Neural crest cell (in vitro differentiated cells): ENCODE measurements around the gene CRACDL. TPM values are rescaled to one million over a fixed set of nuclear protein-coding genes. Genes with fewer than 3 reads are reported as not detected.

Source experiments
- DNase-seq: peaks from one replicate; pipeline ENCODE4 v3.0.0; 2021; ENCODE audit warnings: low read depth, mixed read lengths, low spot score
- H3K27ac Mint-ChIP-seq: one replicate; pipeline ENCODE4 v1.8.0; 2021; ENCODE audit warnings: mild to moderate bottlenecking, mixed read lengths; ENCODE audit not compliant: unreplicated experiment
- H3K27me3 Mint-ChIP-seq: 2 replicates; pipeline ENCODE4 v1.8.0; 2021; ENCODE audit warnings: low read depth, mild to moderate bottlenecking, mixed read lengths
- H3K36me3 Mint-ChIP-seq: 2 replicates; pipeline ENCODE4 v1.8.0; 2021; ENCODE audit warnings: low read depth, mild to moderate bottlenecking, mixed read lengths
- H3K4me1 Mint-ChIP-seq: 2 replicates; pipeline ENCODE4 v1.8.0; 2021; ENCODE audit warnings: mixed read lengths
- H3K4me3 Mint-ChIP-seq: one replicate; pipeline ENCODE4 v1.8.0; 2021; ENCODE audit warnings: mild to moderate bottlenecking, mixed read lengths
- H3K9me3 Mint-ChIP-seq: 2 replicates; pipeline ENCODE4 v1.8.0; 2021; ENCODE audit warnings: mixed read lengths
- CTCF ChIP-seq: fragments of 200-600 bp; sonication (generic); conservative IDR thresholded peaks from 2 replicates; pipeline ENCODE4 v1.5.0; 2021; ENCODE audit warnings: antibody characterized with exemption, mild to moderate bottlenecking
- total RNA-seq: library from RNA; stranded (reverse); gene quantifications from 2 replicates; pipeline ENCODE4 v1.2.1, GENCODE V29; 2021

CRACDL gene
- total RNA-seq, 1 donor from 2014 or later, result 0.37 TPM

- Mint-ChIP-seq H3K4me3 (no peak overlapping the region), H3K27ac (no peak overlapping the region), H3K36me3 (no peaks in the 10 kb centered on the region), H3K4me1 (peaks cover 4% of the 10 kb centered on the region), H3K9me3 (no peaks in the 10 kb centered on the region), H3K27me3 (peaks cover 40% of the 10 kb centered on the region)
- no peak for TF ChIP-seq CTCF
- no peak for DNase-seq
Observed at GRCh38 chr2:98825858-98826257, 110.2 kb downstream of the CRACDL start.

DNA sequence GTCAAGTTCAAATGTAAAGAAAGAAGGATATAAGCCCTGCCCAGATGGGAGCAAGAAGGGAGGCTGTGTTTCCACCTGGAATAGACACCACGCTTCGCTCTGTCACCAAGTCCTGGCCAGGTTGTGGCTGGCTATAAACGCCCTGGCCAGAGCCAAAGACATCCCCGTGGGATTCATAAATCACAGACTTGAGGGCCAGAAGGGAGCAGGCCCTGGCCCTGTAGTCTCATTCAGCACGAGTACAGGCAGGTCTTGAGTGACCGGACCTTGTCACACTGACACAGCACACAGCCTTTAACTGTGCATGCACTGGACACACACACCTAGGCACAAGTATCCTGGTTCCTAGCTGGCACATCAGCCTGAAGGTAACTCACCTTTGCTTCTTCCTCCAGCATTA lies 110.6 kb downstream of the CRACDL start:
- Mint-ChIP-seq H3K36me3 (no peaks in the 10 kb centered on the region), H3K4me1 (peaks cover 4% of the 10 kb centered on the region), H3K4me3 (no peak overlapping the region), H3K27ac (no peak overlapping the region), H3K9me3 (no peaks in the 10 kb centered on the region), H3K27me3 (peaks cover 40% of the 10 kb centered on the region)
- no peak for DNase-seq
- TF ChIP-seq CTCF, result no peak

DNA sequence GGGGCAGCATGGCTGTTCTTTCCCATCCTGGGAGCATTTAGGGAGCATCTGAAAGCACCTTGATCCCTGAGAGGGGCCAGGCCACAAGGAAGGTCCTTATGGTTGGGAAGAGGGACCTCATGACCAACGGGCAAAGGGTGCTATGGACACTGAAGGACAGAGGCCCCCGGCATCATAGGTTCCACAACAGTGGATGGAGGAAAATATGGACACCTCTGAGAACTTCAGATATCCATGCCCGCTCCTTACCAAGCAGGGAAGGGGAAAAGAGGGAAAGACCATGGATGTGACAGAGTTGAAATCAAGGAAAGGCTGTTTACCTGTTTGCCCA lies 111.0 kb downstream of the CRACDL start:
- DNase-seq, result no peak
- Mint-ChIP-seq H3K27ac (no peak overlapping the region), H3K9me3 (no peaks in the 10 kb centered on the region), H3K36me3 (no peaks in the 10 kb centered on the region), H3K4me1 (peaks cover 4% of the 10 kb centered on the region), H3K4me3 (no peak overlapping the region), H3K27me3 (peaks cover 40% of the 10 kb centered on the region)
- TF ChIP-seq CTCF, result no peak

DNA sequence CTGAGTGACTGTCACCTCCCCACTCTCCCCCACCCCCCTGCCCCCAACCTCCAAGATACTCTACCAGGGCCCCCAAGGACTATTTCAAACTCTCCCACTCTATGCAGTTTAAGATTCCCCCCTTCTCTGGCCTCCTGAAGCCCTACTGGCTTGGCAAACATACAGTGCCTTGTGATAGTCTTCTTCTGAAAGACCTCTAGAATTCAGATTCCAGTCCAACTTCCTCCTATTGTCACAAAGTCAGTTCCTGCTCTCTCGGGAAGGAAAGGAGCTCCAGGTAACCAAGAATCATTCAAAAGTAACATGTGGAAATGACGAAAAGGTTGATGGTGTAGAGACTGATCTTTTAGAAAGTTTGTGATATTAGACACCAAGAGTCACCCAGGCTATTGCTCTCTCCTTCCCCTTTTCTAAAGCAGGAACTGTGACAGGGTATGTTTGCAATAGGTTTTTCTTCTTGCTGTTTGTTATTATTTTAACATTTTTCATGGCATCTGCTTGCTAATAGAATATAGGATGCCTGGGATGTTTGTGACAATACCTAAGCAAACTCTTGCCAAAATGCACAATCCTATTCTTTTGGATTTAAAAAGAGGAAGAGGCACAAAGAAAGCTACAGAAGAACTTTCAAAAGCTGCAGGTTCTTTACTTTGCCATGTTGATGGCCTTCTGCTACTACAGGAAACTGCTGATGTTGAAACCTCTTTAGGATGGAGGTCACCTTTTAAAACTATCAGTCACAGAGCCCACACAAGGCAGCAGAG lies 111.6 kb downstream of the CRACDL start:
- Mint-ChIP-seq H3K27ac (no peak overlapping the region), H3K27me3 (peaks cover 40% of the 10 kb centered on the region), H3K36me3 (no peaks in the 10 kb centered on the region), H3K9me3 (no peaks in the 10 kb centered on the region), H3K4me3 (peak overlapping the region; percentile 47), H3K4me1 (peaks cover 5% of the 10 kb centered on the region)
- no peak for TF ChIP-seq CTCF
- no peak for DNase-seq

DNA sequence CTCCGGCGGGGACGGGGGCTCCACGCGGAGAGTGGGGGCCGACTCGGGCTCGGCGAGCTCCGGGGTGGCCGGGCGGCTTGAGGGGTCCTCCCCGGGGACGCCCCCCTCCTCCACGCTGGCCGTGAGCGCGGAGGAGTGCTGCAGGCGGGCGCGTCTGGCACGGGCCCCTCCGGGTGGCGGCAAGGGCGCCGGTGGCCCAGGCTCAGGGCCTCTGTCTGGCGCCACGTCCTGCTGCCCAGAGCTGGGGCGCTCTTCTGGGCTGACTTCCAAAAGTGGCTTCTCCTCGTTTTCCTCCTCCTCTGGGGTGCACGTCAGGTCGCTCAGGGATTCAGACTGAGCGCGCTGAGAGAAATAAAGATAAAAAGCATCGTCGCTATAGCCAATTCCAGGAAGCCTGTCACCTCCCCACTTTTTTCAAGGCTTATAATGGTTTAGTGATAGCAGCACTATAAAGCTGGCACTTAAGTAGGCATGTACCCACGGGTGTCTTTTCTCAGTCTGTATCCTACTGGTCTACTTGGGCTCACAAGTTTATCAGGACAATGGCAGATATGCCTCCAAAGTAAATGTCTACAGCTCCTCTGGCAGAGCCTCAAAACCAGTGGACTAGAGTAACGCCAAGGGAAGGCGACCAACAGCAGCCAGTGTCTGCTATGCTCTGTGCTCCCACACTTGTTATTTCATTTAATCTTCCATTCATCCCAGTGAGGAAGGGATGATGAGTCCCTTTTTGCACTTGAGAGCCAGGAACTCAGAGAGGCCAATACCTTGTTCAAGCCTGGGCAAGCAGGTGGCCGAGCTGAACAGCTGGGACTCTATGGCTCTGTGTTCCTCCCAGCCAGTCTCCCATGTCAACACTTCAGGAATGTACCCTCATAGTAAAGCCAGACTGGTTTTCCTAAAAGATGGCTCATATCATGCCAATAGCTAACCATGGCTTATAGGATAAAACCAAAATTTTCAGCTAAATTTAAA lies 112.5 kb downstream of the CRACDL start:
- H3K27ac Mint-ChIP-seq, result no peak overlapping the region
- no peak for TF ChIP-seq CTCF
- H3K4me1 Mint-ChIP-seq, result peaks cover 15% of the 10 kb centered on the region
- DNase-seq, result no peak
- H3K36me3 Mint-ChIP-seq, result no peaks in the 10 kb centered on the region
- H3K4me3 Mint-ChIP-seq, result peak overlapping the region; percentile 90
- H3K27me3 Mint-ChIP-seq, result peaks cover 41% of the 10 kb centered on the region
- no peaks in the 10 kb centered on the region for H3K9me3 Mint-ChIP-seq
